Nephron (organoid): Measurements from ENCODE around the gene NCKAP5L.
"Not testable (repeated sequence)": the region's sequence is repeated elsewhere in the genome, so short reads cannot be mapped to it uniquely, and the experiment has no call there.

Source experiments
- H3K27ac Mint-ChIP-seq, 3 experiments: 2 replicates each; pipeline ENCODE4 v1.8.0; 2020; ENCODE audit warnings: mixed read lengths in 3 of 3, mild to moderate bottlenecking in 2 of 3, moderate library complexity in 1 of 3
- H3K27me3 Mint-ChIP-seq: 2 replicates; pipeline ENCODE4 v1.8.0; 2021; ENCODE audit warnings: low read depth, mild to moderate bottlenecking, moderate library complexity, mixed read lengths
- H3K36me3 Mint-ChIP-seq: 2 replicates; pipeline ENCODE4 v1.8.0; 2020; ENCODE audit warnings: low read depth, mixed read lengths
- H3K4me1 Mint-ChIP-seq: 2 replicates; pipeline ENCODE4 v1.8.0; 2020; ENCODE audit warnings: mixed read lengths
- H3K4me3 Mint-ChIP-seq, 3 experiments: 2 replicates each; pipeline ENCODE4 v1.8.0; 2020; ENCODE audit warnings: mild to moderate bottlenecking in 3 of 3, mixed read lengths in 3 of 3, moderate library complexity in 2 of 3
- H3K9me3 Mint-ChIP-seq: 2 replicates; pipeline ENCODE4 v1.8.0; 2020; ENCODE audit warnings: mixed read lengths
- TF ChIP-seq, protein P1 (sequence below), 3 experiments: fragments of 200-600 bp; sonication (generic); IDR thresholded peaks; one replicate each; pipeline ENCODE4 v1.5.0; 2021; ENCODE audit warnings: antibody characterized with exemption in 3 of 3; ENCODE audit not compliant: unreplicated experiment in 3 of 3

Gene NCKAP5L

DNA sequence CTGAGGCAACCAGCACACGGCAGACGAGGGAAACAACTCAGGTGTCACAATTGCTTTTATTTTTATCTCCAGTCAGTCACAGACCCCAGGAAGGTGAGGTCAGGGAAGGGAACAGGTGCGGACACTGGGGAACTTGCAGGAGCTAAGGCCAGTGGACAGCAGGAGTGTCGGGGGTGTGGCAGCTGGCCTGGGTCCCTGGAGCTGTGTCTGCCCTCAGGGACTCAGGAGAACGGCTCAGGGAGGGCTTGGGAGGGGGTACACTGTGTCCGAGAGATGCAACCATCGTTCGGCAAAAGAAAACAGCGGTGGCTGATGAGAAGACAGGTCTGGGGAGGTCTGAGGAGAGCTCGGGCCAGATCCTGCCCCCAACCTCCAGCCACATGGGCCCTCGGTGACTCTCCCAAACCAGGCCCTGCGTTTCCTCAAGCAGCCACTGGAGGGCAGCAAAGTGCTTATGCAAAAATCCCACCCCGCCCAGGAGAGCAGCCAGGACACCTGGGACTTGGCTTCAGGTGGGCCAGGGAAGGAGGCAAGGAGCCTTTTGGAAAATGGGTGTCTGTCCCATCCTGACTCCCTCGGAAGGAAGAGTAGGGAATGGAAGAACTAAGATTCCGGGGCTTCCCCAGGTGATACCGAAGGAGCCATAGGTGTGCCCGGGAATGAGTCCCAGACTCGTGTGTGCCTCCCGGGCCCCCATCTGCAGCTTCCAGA lies 38.8 kb upstream of the NCKAP5L start:
- H3K4me1 Mint-ChIP-seq, result peaks cover 68% of the 10 kb centered on the region
- no peaks in the 10 kb centered on the region for H3K36me3 Mint-ChIP-seq

DNA sequence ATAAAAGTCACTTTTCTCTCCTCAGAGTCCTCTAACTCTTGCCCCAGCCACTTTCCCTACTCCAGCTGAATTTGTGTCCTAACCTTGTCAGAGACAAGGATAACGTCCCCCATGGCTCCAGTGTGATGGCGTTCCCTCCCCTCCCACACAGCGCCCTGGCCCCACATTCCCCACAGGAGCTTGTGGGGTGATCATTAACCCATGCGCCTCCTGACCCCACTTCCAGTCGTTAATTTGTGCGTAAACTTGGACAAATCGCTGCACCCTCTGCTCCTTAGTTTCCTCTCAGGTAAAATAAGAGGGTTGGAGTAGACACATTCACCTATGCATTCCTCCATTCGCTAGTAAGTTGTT lies 37.5 kb upstream of the NCKAP5L start:
- Mint-ChIP-seq H3K27ac (no peak overlapping the region), H3K27me3 (peaks cover 45% of the 10 kb centered on the region), H3K4me1 (peaks cover 57% of the 10 kb centered on the region), H3K4me3 (no peak overlapping the region), H3K36me3 (no peaks in the 10 kb centered on the region), H3K9me3 (no peaks in the 10 kb centered on the region)
- TF ChIP-seq, protein P1, sequence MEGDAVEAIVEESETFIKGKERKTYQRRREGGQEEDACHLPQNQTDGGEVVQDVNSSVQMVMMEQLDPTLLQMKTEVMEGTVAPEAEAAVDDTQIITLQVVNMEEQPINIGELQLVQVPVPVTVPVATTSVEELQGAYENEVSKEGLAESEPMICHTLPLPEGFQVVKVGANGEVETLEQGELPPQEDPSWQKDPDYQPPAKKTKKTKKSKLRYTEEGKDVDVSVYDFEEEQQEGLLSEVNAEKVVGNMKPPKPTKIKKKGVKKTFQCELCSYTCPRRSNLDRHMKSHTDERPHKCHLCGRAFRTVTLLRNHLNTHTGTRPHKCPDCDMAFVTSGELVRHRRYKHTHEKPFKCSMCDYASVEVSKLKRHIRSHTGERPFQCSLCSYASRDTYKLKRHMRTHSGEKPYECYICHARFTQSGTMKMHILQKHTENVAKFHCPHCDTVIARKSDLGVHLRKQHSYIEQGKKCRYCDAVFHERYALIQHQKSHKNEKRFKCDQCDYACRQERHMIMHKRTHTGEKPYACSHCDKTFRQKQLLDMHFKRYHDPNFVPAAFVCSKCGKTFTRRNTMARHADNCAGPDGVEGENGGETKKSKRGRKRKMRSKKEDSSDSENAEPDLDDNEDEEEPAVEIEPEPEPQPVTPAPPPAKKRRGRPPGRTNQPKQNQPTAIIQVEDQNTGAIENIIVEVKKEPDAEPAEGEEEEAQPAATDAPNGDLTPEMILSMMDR (IDR thresholded peaks at IDR 0.05; ENCODE audit: unreplicated experiment in 3 of 3), result no peak

More for the DNA sequence above, 38.8 kb upstream of the NCKAP5L start:
- no peak overlapping the region for H3K4me3 Mint-ChIP-seq
- TF ChIP-seq, protein P1 (IDR thresholded peaks at IDR 0.05; ENCODE audit: unreplicated experiment in 3 of 3), result peak; percentile 93 to 97 (median 95)
- peak overlapping the region in 2 of 3 experiments; percentile 74 to 88 for H3K27ac Mint-ChIP-seq
- no peaks in the 10 kb centered on the region for H3K9me3 Mint-ChIP-seq
- peaks cover 54% of the 10 kb centered on the region for H3K27me3 Mint-ChIP-seq

DNA sequence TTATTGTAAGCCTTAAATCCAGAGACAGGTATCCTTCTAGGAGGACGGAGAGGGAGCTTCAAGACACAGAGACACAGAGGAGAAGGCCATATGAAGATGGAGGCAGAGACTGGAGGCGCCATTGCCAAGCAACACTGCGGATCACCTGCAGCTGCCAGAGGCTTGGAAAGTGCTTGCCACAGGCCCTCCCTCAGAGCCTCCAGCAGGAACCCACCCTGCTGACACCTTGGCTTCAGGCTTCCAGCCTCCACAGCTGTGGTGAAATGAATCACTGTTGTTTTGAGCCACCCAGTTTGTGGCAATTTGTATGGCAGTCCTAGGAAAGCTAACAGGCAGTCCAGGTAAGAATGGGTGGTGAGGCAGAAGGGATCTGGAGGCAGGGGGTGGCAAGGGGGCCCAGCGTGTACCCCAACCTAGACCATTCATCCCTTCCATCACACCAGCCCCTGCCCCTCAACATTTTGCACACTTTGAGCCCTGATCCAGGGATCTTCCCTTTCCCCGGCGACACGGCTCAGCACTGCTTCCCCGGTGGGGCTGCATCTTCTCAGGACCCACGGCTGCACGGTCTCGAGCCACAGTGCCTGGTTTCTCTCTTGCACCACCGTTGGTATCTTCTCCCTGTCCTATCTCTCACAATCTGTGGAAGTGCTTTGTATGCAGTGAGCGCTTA lies 37.0 kb upstream of the NCKAP5L start:
- TF ChIP-seq, protein P1 (IDR thresholded peaks at IDR 0.05; ENCODE audit: unreplicated experiment in 3 of 3), result no peak
- Mint-ChIP-seq H3K27me3 (peaks cover 45% of the 10 kb centered on the region), H3K27ac (peak overlapping the region in 1 of 3 experiments; percentile 4), H3K9me3 (no peaks in the 10 kb centered on the region), H3K4me1 (peaks cover 52% of the 10 kb centered on the region), H3K36me3 (no peaks in the 10 kb centered on the region), H3K4me3 (no peak overlapping the region)

DNA sequence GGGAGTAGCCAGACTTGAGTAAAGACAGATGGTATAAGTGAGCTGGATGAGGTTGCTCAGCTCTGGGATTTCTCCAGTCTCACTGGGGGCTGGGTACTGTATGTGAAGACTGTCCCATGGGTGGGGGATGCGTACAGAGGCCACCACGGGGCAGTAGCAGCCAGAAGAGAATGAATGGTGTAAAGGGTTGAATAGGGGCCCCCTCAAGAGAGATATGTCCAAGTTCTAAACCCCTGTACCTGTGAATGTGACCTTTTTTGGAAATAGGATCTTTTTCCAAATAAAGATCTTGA lies 36.5 kb upstream of the NCKAP5L start:
- TF ChIP-seq, protein P1 (IDR thresholded peaks at IDR 0.05; ENCODE audit: unreplicated experiment in 3 of 3), result no peak
- peaks cover 3% of the 10 kb centered on the region for H3K36me3 Mint-ChIP-seq
- peak overlapping the region in 1 of 3 experiments; percentile 4 for H3K27ac Mint-ChIP-seq
- H3K4me1 Mint-ChIP-seq, result peaks cover 47% of the 10 kb centered on the region
- H3K4me3 Mint-ChIP-seq, result no peak overlapping the region
- peaks cover 3% of the 10 kb centered on the region for H3K9me3 Mint-ChIP-seq
- peaks cover 43% of the 10 kb centered on the region for H3K27me3 Mint-ChIP-seq

- Mint-ChIP-seq H3K27ac (peak overlapping the region in 1 of 3 experiments; percentile 4), H3K27me3 (peaks cover 38% of the 10 kb centered on the region), H3K4me1 (peaks cover 42% of the 10 kb centered on the region), H3K9me3 (peaks cover 4% of the 10 kb centered on the region), H3K36me3 (peaks cover 4% of the 10 kb centered on the region), H3K4me3 (no peak overlapping the region)
- TF ChIP-seq, protein P1 (IDR thresholded peaks at IDR 0.05; ENCODE audit: unreplicated experiment in 3 of 3), result no peak
Measured at GRCh38 chr12:49863946-49864797, 36.0 kb upstream of the NCKAP5L start.

- H3K27me3 Mint-ChIP-seq, result peaks cover 37% of the 10 kb centered on the region
- not testable (repeated sequence) for H3K36me3 Mint-ChIP-seq, H3K27ac Mint-ChIP-seq, H3K4me3 Mint-ChIP-seq, H3K9me3 Mint-ChIP-seq
- peaks cover 14% of the 10 kb centered on the region for H3K4me1 Mint-ChIP-seq
Measured at GRCh38 chr12:49860921-49861320, 32.7 kb upstream of the NCKAP5L start.

DNA sequence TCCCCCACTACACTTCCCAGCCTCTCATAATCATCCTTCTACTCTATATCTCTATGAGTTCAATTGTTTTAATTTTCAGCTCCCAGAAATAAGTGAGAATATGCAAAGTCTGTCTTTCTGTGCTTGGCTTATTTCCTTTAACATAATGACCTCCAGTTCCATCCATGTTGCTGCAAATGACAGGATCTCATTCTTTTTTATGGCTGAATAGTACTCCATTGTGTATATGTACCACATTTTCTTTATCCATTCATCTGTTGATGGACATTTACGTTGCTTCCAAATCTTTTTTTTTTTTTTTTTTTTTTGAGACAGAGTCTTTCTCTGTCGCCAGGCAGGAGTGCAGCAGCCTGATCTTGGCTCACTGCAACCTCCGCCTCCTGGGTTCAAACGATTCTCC lies 27.7 kb upstream of the NCKAP5L start:
- not testable (repeated sequence) for H3K9me3 Mint-ChIP-seq, H3K4me1 Mint-ChIP-seq, H3K4me3 Mint-ChIP-seq, H3K36me3 Mint-ChIP-seq, H3K27ac Mint-ChIP-seq
- peaks cover 55% of the 10 kb centered on the region for H3K27me3 Mint-ChIP-seq
